SK-N-SH (cell line): Measurements from ENCODE around the gene OR2J2. TPM values are rescaled to one million over a fixed set of nuclear protein-coding genes. Genes with fewer than 3 reads are reported as not detected.

Experiments
- CTCF ChIA-PET: fragments of 300-600, 350-600 bp; formaldehyde crosslinking; extraction: SDS; loops from one replicate; lab custom pipeline; 2021; lab: Yijun Ruan, JAX
- POLR2A ChIA-PET: fragments of 350-600 bp; sonication (Branson Sonifier 250); formaldehyde crosslinking; extraction: SDS; loops from one replicate; lab custom pipeline; 2020; ENCODE audit warnings: antibody characterized with exemption, inconsistent platforms; lab: Yijun Ruan, JAX
- DNase-seq: peaks from one replicate; pipeline ENCODE4 v3.0.0; 2012
- H2AFZ ChIP-seq: fragments of 200-600 bp; sonication (generic); 2 replicates; pipeline ENCODE4 v1.8.1; 2016; ENCODE audit warnings: antibody characterized with exemption, mild to moderate bottlenecking, low read depth
- H3F3A ChIP-seq: fragments of 200-600 bp; sonication (generic); replicated peaks from 2 replicates; pipeline ENCODE3; 2016; ENCODE audit warnings: antibody characterized with exemption, mild to moderate bottlenecking; ENCODE audit not compliant: insufficient read depth
- H3K27ac ChIP-seq, 2 experiments: fragments of 200-500 bp in 1 of 2; fragments of 200-600 bp in 1 of 2; sonication (Bioruptor generic) in 1 of 2; sonication (generic), shearing (Covaris generic) in 1 of 2; 2 replicates each; pipeline versions ENCODE4 v1.5.1 to v1.6.1; 2014 to 2016; ENCODE audit warnings: low read depth in 2 of 2, inconsistent platforms in 1 of 2, low read length in 1 of 2, mild to moderate bottlenecking in 1 of 2, mixed read lengths in 1 of 2
- H3K27me3 ChIP-seq: fragments of 200-600 bp; sonication (generic), shearing (Covaris generic); 2 replicates; pipeline ENCODE4 v1.6.1; 2016; ENCODE audit warnings: mixed run types; ENCODE audit not compliant: insufficient read depth
- H3K36me3 ChIP-seq, 2 experiments: fragments of 200-500 bp in 1 of 2; fragments of 200-600 bp in 1 of 2; sonication (Bioruptor generic) in 1 of 2; sonication (generic) in 1 of 2; replicated peaks in 1 of 2; 2 replicates each; pipeline versions ENCODE3 to v1.5.1; 2014 to 2016; ENCODE audit warnings: low read length in 1 of 2, mild to moderate bottlenecking in 1 of 2; ENCODE audit not compliant: insufficient read depth in 2 of 2, control insufficient read depth in 1 of 2
- H3K4me1 ChIP-seq, 2 experiments: fragments of 200-500 bp in 1 of 2; fragments of 200-600 bp in 1 of 2; sonication (Bioruptor generic) in 1 of 2; sonication (generic), shearing (Covaris generic) in 1 of 2; 2 replicates each; pipeline versions ENCODE4 v1.5.1 to v1.6.1; 2014 to 2016; ENCODE audit warnings: low read depth in 1 of 2, low read length in 1 of 2, mixed run types in 1 of 2; ENCODE audit not compliant: insufficient read depth in 2 of 2, control insufficient read depth in 1 of 2
- H3K4me2 ChIP-seq: fragments of 200-600 bp; sonication (generic), shearing (Covaris generic); 2 replicates; pipeline ENCODE4 v1.6.1; 2017; ENCODE audit warnings: mixed run types
- H3K4me3 ChIP-seq, 2 experiments: fragments of 200-500 bp in 1 of 2; fragments of 200-600 bp in 1 of 2; sonication (Bioruptor generic) in 1 of 2; sonication (generic), shearing (Covaris generic) in 1 of 2; 2 replicates each; pipeline versions ENCODE4 v1.5.1 to v1.8.1; 2014 to 2016; ENCODE audit warnings: low read depth in 2 of 2, inconsistent platforms in 1 of 2, low read length in 1 of 2, mild to moderate bottlenecking in 1 of 2, mixed read lengths in 1 of 2, moderate library complexity in 1 of 2
- H3K79me2 ChIP-seq: fragments of 200-600 bp; sonication (generic); 2 replicates; pipeline ENCODE4 v1.8.1; 2017; ENCODE audit warnings: mild to moderate bottlenecking; ENCODE audit not compliant: insufficient read depth
- H3K9ac ChIP-seq: fragments of 200-600 bp; sonication (generic); 2 replicates; pipeline ENCODE4 v1.6.1; 2017; ENCODE audit warnings: mixed run types
- H3K9me2 ChIP-seq: fragments of 200-600 bp; sonication (generic); 2 replicates; pipeline ENCODE4 v1.6.1; 2017; ENCODE audit warnings: mixed run types
- H3K9me3 ChIP-seq: fragments of 200-600 bp; sonication (generic); 2 replicates; pipeline ENCODE4 v1.6.1; 2017; ENCODE audit warnings: mixed run types, mild to moderate bottlenecking, moderate library complexity
- H4K20me1 ChIP-seq: fragments of 200-600 bp; sonication (generic); 2 replicates; pipeline ENCODE4 v1.6.1; 2017; ENCODE audit warnings: mild to moderate bottlenecking, mixed run types; ENCODE audit not compliant: insufficient read depth
- CHD2 ChIP-seq: fragments of 150-350 bp; IDR thresholded peaks from 2 replicates; pipeline ENCODE4 v1.6.1; 2018; ENCODE audit warnings: low read length; ENCODE audit not compliant: partially characterized antibody
- CTCF ChIP-seq: fragments of 200-600 bp; sonication (generic); IDR thresholded peaks from 2 replicates; pipeline ENCODE4 v1.6.1; 2017; ENCODE audit warnings: antibody characterized with exemption, mild to moderate bottlenecking, moderate library complexity
- ELF1 ChIP-seq: IDR thresholded peaks from 2 replicates; pipeline ENCODE4 v1.4.0; 2012
- EP300 ChIP-seq, 2 experiments: IDR thresholded peaks; 2 replicates each; pipeline versions ENCODE4 v1.4.0 to v1.6.1; 2012; ENCODE audit warnings: borderline replicate concordance in 1 of 2, low read depth in 1 of 2, low read length in 1 of 2
- EZH2phosphoT487 ChIP-seq: fragments of 200-600 bp; sonication (generic); IDR thresholded peaks from 2 replicates; pipeline ENCODE4 v1.6.1; 2017; ENCODE audit warnings: low read depth, mixed run types, mild to moderate bottlenecking, antibody characterized with exemption, moderate library complexity, borderline replicate concordance
- FOXM1 ChIP-seq: IDR thresholded peaks from 2 replicates; pipeline ENCODE4 v1.4.0; 2012; ENCODE audit warnings: low read depth, mild to moderate bottlenecking
- GABPA ChIP-seq: IDR thresholded peaks from 2 replicates; pipeline ENCODE4 v1.4.0; 2012; ENCODE audit warnings: low read depth, mild to moderate bottlenecking
- GATA2 ChIP-seq: sonication (generic); formaldehyde crosslinking; IDR thresholded peaks from 2 replicates; pipeline ENCODE4 v1.5.0; 2020; ENCODE audit warnings: mild to moderate bottlenecking, missing genetic modification reagents
- IRF3 ChIP-seq: fragments of 150-350 bp; IDR thresholded peaks from 2 replicates; pipeline ENCODE4 v1.6.1; 2016; ENCODE audit warnings: mild to moderate bottlenecking, low read depth, low read length
- MAX ChIP-seq: IDR thresholded peaks from 2 replicates; pipeline ENCODE4 v1.4.0; 2012; ENCODE audit warnings: low read depth
- NRF1 ChIP-seq: IDR thresholded peaks from 2 replicates; pipeline ENCODE4 v1.6.1; 2012; ENCODE audit warnings: low read depth, mild to moderate bottlenecking, low read length
- POLR2AphosphoS5 ChIP-seq: IDR thresholded peaks from 2 replicates; pipeline ENCODE4 v1.6.1; 2012; ENCODE audit warnings: low read depth, low read length
- RAD21 ChIP-seq: IDR thresholded peaks from 2 replicates; pipeline ENCODE4 v1.6.1; 2012; ENCODE audit warnings: mild to moderate bottlenecking, low read length
- RCOR1 ChIP-seq: fragments of 150-350 bp; IDR thresholded peaks from 2 replicates; pipeline ENCODE4 v1.6.1; 2017; ENCODE audit warnings: antibody characterized with exemption, low read length
- SMC3 ChIP-seq: IDR thresholded peaks from 2 replicates; pipeline ENCODE4 v1.6.1; 2012; ENCODE audit warnings: low read depth, low read length, improper control_type of control experiment
- TAF1 ChIP-seq: IDR thresholded peaks from 2 replicates; pipeline ENCODE4 v1.6.1; 2012; ENCODE audit warnings: low read depth, mild to moderate bottlenecking, low read length, moderate library complexity, borderline replicate concordance
- TCF12 ChIP-seq: IDR thresholded peaks from 2 replicates; pipeline ENCODE4 v1.4.0; 2012
- USF1 ChIP-seq: IDR thresholded peaks from 2 replicates; pipeline ENCODE4 v1.4.0; 2012; ENCODE audit warnings: low read depth, borderline replicate concordance
- USF2 ChIP-seq: fragments of 150-350 bp; IDR thresholded peaks from 2 replicates; pipeline ENCODE4 v1.6.1; 2017; ENCODE audit warnings: antibody characterized with exemption, low read length, low read depth, borderline replicate concordance
- WGBS: methylation state at CpG from one replicate; pipeline ENCODE4 v1.1.6; 2017; ENCODE audit warnings: low lambda C conversion rate; 5-methylcytosine and 5-hydroxymethylcytosine counted together
- polyA plus RNA-seq, 3 experiments: library from polyadenylated mRNA; depleted of rRNA; stranded (reverse); fragments of >200 nt; gene quantifications; 2 replicates each; pipeline ENCODE4 v1.2.3, GENCODE V29; 2012

OR2J2 gene
- polyA plus RNA-seq, 1 of the 3 experiments (the other 2 are of a cell fraction) = not detected

- Histone ChIP-seq H3K4me1 (no peaks in the 10 kb centered on the region), H3K4me2 (no peak overlapping the region), H3K9me2 (no peaks in the 10 kb centered on the region), H3K4me3 (no peak overlapping the region), H3K27me3 (no peaks in the 10 kb centered on the region; the same call in 1 of the 2 replicates), H3F3A (no peaks in the 10 kb centered on the region), H3K9me3 (no peaks in the 10 kb centered on the region), H3K79me2 (no peaks in the 10 kb centered on the region), H4K20me1 (no peaks in the 10 kb centered on the region), H3K36me3 (no peaks in the 10 kb centered on the region), H3K9ac (no peak overlapping the region), H2AFZ (no peak overlapping the region), H3K27ac (no peak overlapping the region)
- ChIA-PET CTCF (no interaction called here), POLR2A (no interaction called here)
- DNase-seq = no peak
- TF ChIP-seq RCOR1 (no peak), GATA2 (no peak), USF1 (no peak), FOXM1 (no peak), TCF12 (no peak), NRF1 (no peak), RAD21 (no peak), ELF1 (no peak), CHD2 (no peak), USF2 (no peak), IRF3 (no peak), GABPA (no peak), POLR2AphosphoS5 (no peak), EZH2phosphoT487 (no peak), CTCF (no peak), TAF1 (no peak), SMC3 (no peak), EP300 (IDR thresholded peaks at IDR 0.05; ENCODE audit: borderline replicate concordance in 1 of 2, low read depth in 1 of 2, low read length in 1 of 2) (no peak), MAX (no peak)
- WGBS = 0% methylated on average over 4 of the region's 4 CpGs
Observed at GRCh38 chr6:29130644-29131043, 40.1 kb upstream of the OR2J2 start.
